Measurements from ENCODE around the gene MAG. TPM values are rescaled to one million over a fixed set of nuclear protein-coding genes. Genes with fewer than 3 reads are reported as not detected.
A peak's percentile ranks its signal among the peaks of the same experiment; 100 is the strongest.

Gene MAG
- total and polyA plus RNA-seq, 9 of the 15 experiments (the other 6 are each of a cell fraction or from before 2014, with no cell fraction given) = 0.11 to 10.0 (median 1.6) TPM

GRCh38 chr19:35318679-35319448 lies 26.9 kb downstream of the MAG start (continued):
- TF ChIP-seq NFYB (IDR thresholded peaks at IDR 0.05; ENCODE audit: extremely low read depth, insufficient read length) = no peak
- TF ChIP-seq CEBPZ (IDR thresholded peaks at IDR 0.05; ENCODE audit: borderline replicate concordance, low read depth, low read length) = no peak
- TF ChIP-seq SMARCE1 (IDR thresholded peaks at IDR 0.05) = 0 out of 2 replicates have a peak, but pooled peaks have one; percentile 15
- TF ChIP-seq MGA (IDR thresholded peaks at IDR 0.05) = peak; percentile 92
- peak in 1 of 2 experiments; percentile 40; a peak in 1 of 4 replicates for TF ChIP-seq MAZ (CRISPR knock-in tag; conservative IDR thresholded peaks at IDR 0.05 in 1 of 2, IDR thresholded peaks at IDR 0.05 in 1 of 2)
- TF ChIP-seq HES1 (IDR thresholded peaks at IDR 0.05; ENCODE audit: low read depth) = no peak
- TF ChIP-seq KAT2B (IDR thresholded peaks at IDR 0.05; ENCODE audit: low read depth, low read length) = no peak
- TF ChIP-seq ZNF395 (CRISPR knock-in tag; IDR thresholded peaks at IDR 0.05) = peak; percentile 89

All from K562 (cell line).